NCI-H2081 treated with DMSO at 0.1 percent for 48 hours (cell line): Measurements from ENCODE around the gene CYB561.
"Not testable (repeated sequence)": the region's sequence is repeated elsewhere in the genome, so short reads cannot be mapped to it uniquely, and the experiment has no call there.

Experiments
- DNase-seq: peaks from one replicate; lab custom pipeline; 2025; lab: John Stamatoyannopoulos, UW

The CYB561 gene

DNA sequence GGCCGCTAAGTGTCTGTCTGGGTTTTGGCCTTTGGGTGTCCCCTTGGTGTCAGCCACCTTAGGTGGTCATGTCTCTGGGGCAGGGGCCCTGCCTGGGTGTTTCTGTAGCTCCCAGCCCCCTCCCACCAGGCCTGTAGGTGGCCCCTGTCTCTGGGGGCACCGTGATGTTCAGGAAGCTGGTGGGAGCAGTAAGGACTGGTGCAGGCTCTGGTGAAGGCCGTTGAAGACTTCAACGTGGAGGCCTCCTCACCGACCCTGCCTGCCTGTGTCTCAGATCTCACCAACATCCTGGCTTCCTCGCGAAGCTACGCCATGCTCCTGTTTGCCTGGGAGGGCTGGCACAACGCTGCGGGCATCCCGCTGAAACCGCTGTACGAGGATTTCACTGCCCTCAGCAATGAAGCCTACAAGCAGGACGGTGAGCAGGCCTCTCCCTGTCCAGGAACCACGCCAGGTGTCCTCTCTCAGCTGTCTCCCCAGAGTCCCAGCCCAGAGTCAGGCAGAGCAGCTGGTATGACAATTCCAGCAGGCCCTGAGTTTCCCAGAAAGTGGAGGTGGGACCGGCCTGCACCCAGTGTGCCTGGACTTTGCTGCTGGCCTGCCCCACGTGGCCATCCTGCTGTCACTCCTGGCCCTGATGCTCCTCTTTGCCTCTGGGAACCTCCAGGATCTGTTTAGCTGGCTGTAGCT, 33.5 kb upstream of the CYB561 start:
- DNase-seq = no peak

GRCh38 chr17:63478814-63479494, 32.8 kb upstream of the CYB561 start:
- DNase-seq = no peak

GRCh38 chr17:63477480-63478440, 31.7 kb upstream of the CYB561 start:
- DNase-seq = no peak

GRCh38 chr17:63476854-63477479, 30.9 kb upstream of the CYB561 start, which contains the start of gene ACE:
TSS of gene ACE (plus strand) at chr17:63477061. CDS start at chr17:63477095, 34 bp downstream.
- no peak for DNase-seq

DNA sequence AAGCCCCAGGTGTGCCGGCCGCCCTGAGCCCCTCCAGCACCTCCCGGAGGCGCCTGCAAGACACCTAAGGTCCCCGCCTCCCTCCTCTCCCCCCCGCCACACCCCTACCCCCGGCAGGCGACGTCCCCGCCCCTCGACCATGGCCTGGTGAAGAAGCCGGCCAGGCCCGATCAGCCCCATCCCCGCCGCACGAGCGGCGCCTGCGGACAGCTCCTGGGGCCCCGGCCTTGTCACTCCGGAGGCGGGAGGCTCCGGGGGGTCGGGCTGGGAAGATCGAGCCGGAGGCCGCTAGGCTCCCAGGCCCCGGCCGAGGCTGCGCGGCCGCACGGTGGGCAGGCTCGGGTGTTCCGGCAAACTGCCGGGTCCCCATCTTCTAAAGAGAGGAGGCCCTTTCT, 30.4 kb upstream of the CYB561 start:
- no peak for DNase-seq

- DNase-seq = no peak
Measured at GRCh38 chr17:63475491-63476412, 29.6 kb upstream of the CYB561 start.

GRCh38 chr17:63474586-63475460, 28.7 kb upstream of the CYB561 start:
- DNase-seq = no peak

GRCh38 chr17:63474174-63474573, 28.1 kb upstream of the CYB561 start:
- DNase-seq = no peak

GRCh38 chr17:63468099-63468498, 22.0 kb upstream of the CYB561 start:
- not testable (repeated sequence) for DNase-seq

GRCh38 chr17:63464691-63465236, 18.7 kb upstream of the CYB561 start:
- DNase-seq = no peak

DNA sequence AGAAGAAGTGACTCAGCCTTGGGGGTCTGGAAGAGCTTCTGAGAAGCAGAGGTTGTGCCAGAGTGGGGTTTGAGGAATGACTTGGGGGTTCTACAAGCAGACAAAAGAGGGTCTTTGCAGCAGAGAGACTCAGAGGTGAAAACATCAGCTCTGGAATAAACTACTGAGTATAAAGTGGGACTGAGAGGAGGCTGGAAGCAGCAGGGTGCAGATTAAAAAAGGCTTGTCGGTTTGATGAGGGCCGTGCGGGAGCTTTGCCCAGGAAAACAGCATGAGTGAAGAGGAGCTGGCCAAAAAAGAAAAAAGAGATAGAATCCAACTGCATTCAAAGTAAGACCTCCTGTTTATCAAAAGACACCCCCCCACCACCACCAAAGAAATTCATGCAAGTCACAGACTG, 17.7 kb upstream of the CYB561 start:
- no peak for DNase-seq

DNA sequence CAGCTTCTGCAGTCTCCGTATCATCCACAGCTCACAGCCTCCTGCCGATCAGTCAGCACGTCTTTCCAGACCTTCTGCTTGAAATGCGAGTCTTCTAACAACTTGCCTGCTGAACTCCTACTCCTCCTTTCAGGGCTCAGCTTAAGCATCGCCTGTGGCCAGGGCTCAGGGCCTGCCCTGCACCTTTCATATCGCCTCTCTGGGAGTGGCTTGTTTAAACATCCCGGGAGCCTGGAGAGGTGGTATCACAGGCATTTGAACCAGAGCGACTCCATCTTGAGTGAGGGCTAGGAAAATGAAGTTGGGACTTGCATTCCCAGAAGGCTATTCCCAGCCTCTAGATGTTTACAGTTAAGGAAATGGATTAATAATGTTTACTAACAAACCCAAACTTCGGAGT, 13.9 kb upstream of the CYB561 start:
- no peak for DNase-seq

- DNase-seq = no peak
Measured at GRCh38 chr17:63458478-63458877, 12.4 kb upstream of the CYB561 start.

- DNase-seq = no peak
Measured at GRCh38 chr17:63455417-63455816, 9.3 kb upstream of the CYB561 start.

- DNase-seq = no peak
Measured at GRCh38 chr17:63454915-63455314, 8.8 kb upstream of the CYB561 start.

DNA sequence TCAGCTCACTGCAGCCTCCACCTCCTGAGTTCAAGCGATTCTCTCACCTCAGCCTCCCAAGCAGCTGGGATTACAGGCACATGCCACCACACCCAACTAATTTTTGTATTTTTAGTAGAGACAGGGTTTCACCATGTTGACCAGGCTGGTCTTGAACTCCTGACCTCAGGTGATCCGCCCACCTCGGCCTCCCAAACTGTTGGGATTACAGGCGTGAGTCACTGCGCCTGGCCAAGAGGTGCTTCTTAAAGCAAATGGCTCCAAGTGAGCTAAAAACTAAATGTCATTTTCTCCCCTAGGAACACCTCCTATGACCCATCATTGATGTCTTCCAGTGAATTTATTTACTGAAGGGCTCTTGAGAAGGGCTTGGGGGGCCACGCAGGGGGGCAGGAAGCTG, 8.3 kb upstream of the CYB561 start:
- not testable (repeated sequence) for DNase-seq

DNA sequence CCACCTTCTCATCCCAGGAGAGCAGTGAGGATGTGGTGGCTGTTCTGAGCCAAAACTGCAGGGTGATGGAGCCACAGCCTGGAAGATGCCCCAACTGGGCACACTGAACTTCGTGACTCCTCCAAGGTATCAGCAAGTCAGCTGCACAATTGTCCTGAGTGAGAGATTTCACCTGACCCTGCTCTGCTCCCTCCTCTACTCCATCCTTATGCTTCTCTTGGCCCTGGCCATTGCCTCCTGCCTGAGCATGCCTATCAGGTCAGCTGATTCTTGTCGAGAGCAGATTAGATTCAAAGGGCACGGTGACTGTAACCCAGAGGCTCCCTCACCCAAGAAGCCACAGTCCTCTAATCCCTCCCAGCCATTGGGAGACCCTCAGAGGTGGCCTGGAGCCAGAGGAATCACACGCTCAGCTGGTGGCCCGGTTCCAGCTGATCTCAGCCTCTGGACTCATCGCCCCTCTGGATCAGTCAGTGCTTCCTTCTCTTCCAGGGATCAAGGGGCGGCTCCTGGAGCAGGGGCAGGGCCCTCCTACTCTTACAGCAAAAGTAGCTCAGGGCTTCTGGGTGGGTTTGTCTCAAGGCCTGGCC, 7.0 kb upstream of the CYB561 start:
- DNase-seq = no peak

DNA sequence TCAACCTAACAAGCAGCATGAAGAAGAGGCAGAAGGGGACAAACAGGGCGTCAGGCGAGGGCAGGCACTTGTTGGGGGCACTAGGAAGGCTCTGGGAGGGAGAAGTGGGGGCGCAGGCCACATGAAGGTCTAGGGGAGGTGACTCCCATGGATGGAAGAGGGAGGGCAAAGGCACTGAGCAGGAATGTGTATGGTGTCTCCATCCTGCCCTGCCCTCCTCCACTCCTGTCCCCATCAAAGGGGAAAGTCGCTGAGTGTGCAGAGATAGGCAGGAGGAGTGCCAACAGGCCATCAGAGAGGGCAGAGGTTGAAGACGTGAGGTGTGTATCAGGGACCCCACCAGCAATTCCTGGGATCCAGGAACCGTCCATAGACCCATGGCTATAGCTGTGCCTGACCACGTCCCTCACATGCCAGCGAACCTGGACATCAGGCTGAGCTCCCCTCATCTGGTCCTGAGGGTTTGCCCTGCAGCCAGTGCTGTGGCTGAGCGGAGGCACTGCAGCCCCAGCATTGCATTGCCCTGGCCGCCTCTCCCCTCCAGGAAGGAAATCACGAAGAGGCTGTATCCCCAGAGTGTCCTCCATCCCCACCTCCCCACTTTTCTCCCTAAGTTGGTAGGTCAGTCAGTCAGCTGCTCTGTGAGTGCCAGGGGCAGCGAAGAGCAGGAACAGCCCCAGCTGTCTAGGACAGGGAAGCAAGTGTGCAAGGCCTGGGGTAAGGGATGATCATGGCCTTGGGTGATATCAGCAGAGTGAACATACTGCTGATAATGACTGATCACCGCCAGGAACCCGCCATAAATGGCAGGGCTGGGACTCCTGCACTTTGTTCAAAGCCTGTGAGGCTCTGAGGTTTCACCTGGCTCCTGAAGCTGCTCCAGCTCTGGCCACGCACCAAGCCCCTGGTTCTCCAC, 6.2 kb upstream of the CYB561 start:
- DNase-seq = no peak
